Retinal pigment epithelial cell (primary cell): ENCODE measurements around the gene ZNF699.

Experiments used
- DNase-seq: peaks from one replicate; pipeline ENCODE4 v3.0.0-alpha.2; 2010; ENCODE audit warnings: low read depth
- H3K4me3 ChIP-seq: 2 replicates; pipeline ENCODE4 v1.5.1; 2011; ENCODE audit warnings: mild to moderate bottlenecking, low read length, control low read depth, moderate library complexity
- TF ChIP-seq, protein P1 (sequence below): conservative IDR thresholded peaks from 2 replicates; pipeline ENCODE4 v1.5.1; 2011; ENCODE audit warnings: low read depth, low read length, control low read depth, inconsistent platforms

ZNF699 gene

DNA sequence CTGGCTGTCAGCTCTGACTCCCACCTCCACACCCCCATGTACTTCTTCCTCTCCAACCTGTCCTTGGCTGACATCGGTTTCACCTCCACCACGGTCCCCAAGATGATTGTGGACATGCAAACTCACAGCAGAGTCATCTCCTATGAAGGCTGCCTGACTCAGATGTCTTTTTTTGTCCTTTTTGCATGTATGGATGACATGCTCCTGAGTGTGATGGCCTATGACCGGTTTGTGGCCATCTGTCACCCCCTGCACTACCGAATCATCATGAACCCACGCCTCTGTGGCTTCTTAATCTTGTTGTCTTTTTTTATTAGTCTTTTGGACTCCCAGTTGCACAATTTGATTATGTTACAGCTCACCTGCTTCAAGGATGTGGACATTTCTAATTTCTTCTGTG, 58.4 kb downstream of the ZNF699 start:
- H3K4me3 ChIP-seq, result no peak overlapping the region
- TF ChIP-seq, protein P1, sequence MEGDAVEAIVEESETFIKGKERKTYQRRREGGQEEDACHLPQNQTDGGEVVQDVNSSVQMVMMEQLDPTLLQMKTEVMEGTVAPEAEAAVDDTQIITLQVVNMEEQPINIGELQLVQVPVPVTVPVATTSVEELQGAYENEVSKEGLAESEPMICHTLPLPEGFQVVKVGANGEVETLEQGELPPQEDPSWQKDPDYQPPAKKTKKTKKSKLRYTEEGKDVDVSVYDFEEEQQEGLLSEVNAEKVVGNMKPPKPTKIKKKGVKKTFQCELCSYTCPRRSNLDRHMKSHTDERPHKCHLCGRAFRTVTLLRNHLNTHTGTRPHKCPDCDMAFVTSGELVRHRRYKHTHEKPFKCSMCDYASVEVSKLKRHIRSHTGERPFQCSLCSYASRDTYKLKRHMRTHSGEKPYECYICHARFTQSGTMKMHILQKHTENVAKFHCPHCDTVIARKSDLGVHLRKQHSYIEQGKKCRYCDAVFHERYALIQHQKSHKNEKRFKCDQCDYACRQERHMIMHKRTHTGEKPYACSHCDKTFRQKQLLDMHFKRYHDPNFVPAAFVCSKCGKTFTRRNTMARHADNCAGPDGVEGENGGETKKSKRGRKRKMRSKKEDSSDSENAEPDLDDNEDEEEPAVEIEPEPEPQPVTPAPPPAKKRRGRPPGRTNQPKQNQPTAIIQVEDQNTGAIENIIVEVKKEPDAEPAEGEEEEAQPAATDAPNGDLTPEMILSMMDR, result no peak
- DNase-seq, result no peak

DNA sequence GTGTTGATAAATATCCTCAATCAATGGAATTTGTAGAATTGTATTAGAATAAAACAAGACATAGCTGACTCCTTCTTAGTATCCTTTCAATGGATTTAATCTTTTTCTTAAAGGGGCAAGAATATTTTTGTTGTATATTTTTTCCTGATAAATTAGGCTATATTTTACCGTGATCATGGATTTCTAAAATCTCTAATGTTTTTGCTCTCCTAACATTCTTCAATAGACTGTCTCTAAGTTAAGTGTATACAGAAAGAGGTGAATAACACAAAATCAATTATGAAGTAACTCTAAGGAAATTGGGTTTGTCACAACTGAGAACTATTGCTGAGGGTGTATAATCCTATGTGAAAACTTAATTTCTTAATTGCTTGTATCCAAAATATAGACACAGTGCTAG, 59.0 kb downstream of the ZNF699 start, which contains the start of gene OR7E24:
Gene OR7E24, plus strand, starts transcription at position 301 of the 400 bp plus-strand sequence. CDS start 114 bp downstream, outside the sequence.
- H3K4me3 ChIP-seq, result no peak within 1 kb of the TSS
- TF ChIP-seq, protein P1, result no peak
- no peak for DNase-seq
